ENCODE measurements around the gene RHOF.

Gene RHOF

GRCh38 chr12:121783766-121784165 lies 9.7 kb downstream of the RHOF start:
- in situ Hi-C loops (cut with HindIII; ENCODE audit: low pct_ligation_motif_present, low pct_unique_long_range_greater_than_20kb, low sequenced_read_pairs), result no loop called here
- DNase-seq, result no peak

- in situ Hi-C loops (cut with HindIII; ENCODE audit: low pct_ligation_motif_present, low pct_unique_long_range_greater_than_20kb, low sequenced_read_pairs), result no loop called here
- no peak for DNase-seq
Measured at GRCh38 chr12:121781998-121782979, 11.2 kb downstream of the RHOF start.

GRCh38 chr12:121781484-121781997 lies 11.9 kb downstream of the RHOF start:
- in situ Hi-C loops (cut with HindIII; ENCODE audit: low pct_ligation_motif_present, low pct_unique_long_range_greater_than_20kb, low sequenced_read_pairs), result no loop called here
- DNase-seq, result no peak

- in situ Hi-C loops (cut with HindIII; ENCODE audit: low pct_ligation_motif_present, low pct_unique_long_range_greater_than_20kb, low sequenced_read_pairs), result no loop called here
- DNase-seq, result no peak
Measured at GRCh38 chr12:121780429-121780828, 13.1 kb downstream of the RHOF start.

- in situ Hi-C loops (cut with HindIII; ENCODE audit: low pct_ligation_motif_present, low pct_unique_long_range_greater_than_20kb, low sequenced_read_pairs), result no loop called here
- no peak for DNase-seq
Measured at GRCh38 chr12:121779422-121779895, 14.0 kb downstream of the RHOF start.

- in situ Hi-C loops (cut with HindIII; ENCODE audit: low pct_ligation_motif_present, low pct_unique_long_range_greater_than_20kb, low sequenced_read_pairs), result no loop called here
- DNase-seq, result no peak
Measured at GRCh38 chr12:121778567-121779421, 14.7 kb downstream of the RHOF start.

- in situ Hi-C loops (cut with HindIII; ENCODE audit: low pct_ligation_motif_present, low pct_unique_long_range_greater_than_20kb, low sequenced_read_pairs), result no loop called here
- DNase-seq, result peak; percentile 83
Measured at GRCh38 chr12:121776190-121777098, 17.0 kb downstream of the RHOF start.

GRCh38 chr12:121775501-121775900 lies 18.0 kb downstream of the RHOF start:
- peak; percentile 55 for DNase-seq
- in situ Hi-C loops (cut with HindIII; ENCODE audit: low pct_ligation_motif_present, low pct_unique_long_range_greater_than_20kb, low sequenced_read_pairs), result no loop called here

- peak; percentile 96 for DNase-seq
- in situ Hi-C loops (cut with HindIII; ENCODE audit: low pct_ligation_motif_present, low pct_unique_long_range_greater_than_20kb, low sequenced_read_pairs), result no loop called here
Measured at GRCh38 chr12:121774968-121775474, 18.5 kb downstream of the RHOF start.

GRCh38 chr12:121773011-121773777 lies 20.3 kb downstream of the RHOF start:
- peak; percentile 85 for DNase-seq
- in situ Hi-C loops (cut with HindIII; ENCODE audit: low pct_ligation_motif_present, low pct_unique_long_range_greater_than_20kb, low sequenced_read_pairs), result no loop called here

- in situ Hi-C loops (cut with HindIII; ENCODE audit: low pct_ligation_motif_present, low pct_unique_long_range_greater_than_20kb, low sequenced_read_pairs), result no loop called here
- no peak for DNase-seq
Measured at GRCh38 chr12:121770813-121771625, 22.5 kb downstream of the RHOF start.

- in situ Hi-C loops (cut with HindIII; ENCODE audit: low pct_ligation_motif_present, low pct_unique_long_range_greater_than_20kb, low sequenced_read_pairs), result no loop called here
- no peak for DNase-seq
Measured at GRCh38 chr12:121770388-121770787, 23.1 kb downstream of the RHOF start.

GRCh38 chr12:121769831-121770301 lies 23.6 kb downstream of the RHOF start:
- in situ Hi-C loops (cut with HindIII; ENCODE audit: low pct_ligation_motif_present, low pct_unique_long_range_greater_than_20kb, low sequenced_read_pairs), result no loop called here
- no peak for DNase-seq

GRCh38 chr12:121769297-121769830 lies 24.1 kb downstream of the RHOF start:
- in situ Hi-C loops (cut with HindIII; ENCODE audit: low pct_ligation_motif_present, low pct_unique_long_range_greater_than_20kb, low sequenced_read_pairs), result no loop called here
- no peak for DNase-seq

- in situ Hi-C loops (cut with HindIII; ENCODE audit: low pct_ligation_motif_present, low pct_unique_long_range_greater_than_20kb, low sequenced_read_pairs), result no loop called here
- DNase-seq, result no peak
Measured at GRCh38 chr12:121767525-121768016, 25.9 kb downstream of the RHOF start.
